HCT116 (cell line): ENCODE data around the gene CEMIP2.

ENCODE experiments used
- CBX3 ChIP-seq: IDR thresholded peaks from 2 replicates; pipeline ENCODE4 v1.6.1; 2012; ENCODE audit warnings: low read depth
- CEBPB ChIP-seq: IDR thresholded peaks from 2 replicates; pipeline ENCODE4 v1.6.1; 2012; ENCODE audit warnings: low read depth
- EGR1 ChIP-seq: IDR thresholded peaks from 2 replicates; pipeline ENCODE4 v1.6.1; 2012; ENCODE audit warnings: low read depth
- EZH2 ChIP-seq: fragments of 200-600 bp; sonication (generic); IDR thresholded peaks from 2 replicates; pipeline ENCODE4 v1.6.1; 2017; ENCODE audit warnings: antibody characterized with exemption, mixed run types
- EZH2phosphoT487 ChIP-seq: fragments of 200-600 bp; IDR thresholded peaks from 2 replicates; pipeline ENCODE4 v1.6.1; 2018; ENCODE audit warnings: antibody characterized with exemption, borderline replicate concordance
- JUND ChIP-seq: IDR thresholded peaks from 2 replicates; pipeline ENCODE4 v1.6.1; 2012
- POLR2A ChIP-seq: IDR thresholded peaks from 2 replicates; pipeline ENCODE4 v1.7.0; 2011; ENCODE audit warnings: borderline replicate concordance; ENCODE audit not compliant: insufficient read depth, insufficient read length; ENCODE audit errors: extremely low read depth
- POLR2AphosphoS5 ChIP-seq: IDR thresholded peaks from 2 replicates; pipeline ENCODE4 v1.6.1; 2011; ENCODE audit warnings: mild to moderate bottlenecking, low read depth, low read length, moderate library complexity
- RAD21 ChIP-seq: IDR thresholded peaks from 2 replicates; pipeline ENCODE4 v1.6.1; 2012; ENCODE audit warnings: low read depth, mild to moderate bottlenecking
- SIN3A ChIP-seq: IDR thresholded peaks from 2 replicates; pipeline ENCODE4 v1.6.1; 2012; ENCODE audit warnings: low read depth
- YY1 ChIP-seq: IDR thresholded peaks from 2 replicates; pipeline ENCODE4 v1.6.1; 2011; ENCODE audit warnings: low read length, low read depth, moderate library complexity, mild to moderate bottlenecking; ENCODE audit not compliant: insufficient replicate concordance; ENCODE audit errors: extremely low read depth
- TF ChIP-seq, protein P1 (sequence below): IDR thresholded peaks from 2 replicates; pipeline ENCODE4 v1.6.1; 2012; ENCODE audit warnings: low read depth
- TF ChIP-seq, protein P2 (sequence below), 3 experiments: fragments of 200-600 bp in 1 of 3; sonication (generic) in 1 of 3; IDR thresholded peaks in 2 of 3; conservative IDR thresholded peaks in 1 of 3; 2 replicates each; pipeline ENCODE4 v1.5.1; 2012 to 2017; ENCODE audit warnings: low read depth in 2 of 3, low read length in 2 of 3, antibody characterized with exemption in 1 of 3, borderline replicate concordance in 1 of 3, control low read depth in 1 of 3, mild to moderate bottlenecking in 1 of 3, mixed read lengths in 1 of 3, mixed run types in 1 of 3, moderate library complexity in 1 of 3; ENCODE audit not compliant: insufficient read depth in 1 of 3
- TF ChIP-seq, protein P3 (sequence below): IDR thresholded peaks from 2 replicates; pipeline ENCODE4 v1.6.1; 2012

DNA sequence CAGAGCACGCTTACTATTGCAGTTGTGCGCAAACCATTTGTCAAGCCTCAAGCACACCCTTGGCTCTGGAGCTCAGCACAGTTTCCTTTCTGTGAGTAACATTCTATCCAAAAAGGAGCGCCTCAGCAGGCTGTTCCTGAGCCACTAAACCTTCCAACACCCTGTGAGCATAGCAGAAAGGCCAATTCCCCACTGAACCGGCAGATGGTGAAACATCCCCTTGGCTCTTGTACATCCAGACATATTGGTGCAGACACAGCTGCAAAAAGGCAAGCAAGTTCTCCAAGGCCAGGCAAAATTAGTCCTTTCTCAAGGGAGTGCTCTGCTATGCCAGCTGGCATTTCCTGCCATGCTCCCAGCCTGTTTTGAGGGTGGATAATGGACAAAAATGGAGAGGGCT lies 44.1 kb upstream of the CEMIP2 start:
- no peak for TF ChIP-seq RAD21
- TF ChIP-seq, protein P1, sequence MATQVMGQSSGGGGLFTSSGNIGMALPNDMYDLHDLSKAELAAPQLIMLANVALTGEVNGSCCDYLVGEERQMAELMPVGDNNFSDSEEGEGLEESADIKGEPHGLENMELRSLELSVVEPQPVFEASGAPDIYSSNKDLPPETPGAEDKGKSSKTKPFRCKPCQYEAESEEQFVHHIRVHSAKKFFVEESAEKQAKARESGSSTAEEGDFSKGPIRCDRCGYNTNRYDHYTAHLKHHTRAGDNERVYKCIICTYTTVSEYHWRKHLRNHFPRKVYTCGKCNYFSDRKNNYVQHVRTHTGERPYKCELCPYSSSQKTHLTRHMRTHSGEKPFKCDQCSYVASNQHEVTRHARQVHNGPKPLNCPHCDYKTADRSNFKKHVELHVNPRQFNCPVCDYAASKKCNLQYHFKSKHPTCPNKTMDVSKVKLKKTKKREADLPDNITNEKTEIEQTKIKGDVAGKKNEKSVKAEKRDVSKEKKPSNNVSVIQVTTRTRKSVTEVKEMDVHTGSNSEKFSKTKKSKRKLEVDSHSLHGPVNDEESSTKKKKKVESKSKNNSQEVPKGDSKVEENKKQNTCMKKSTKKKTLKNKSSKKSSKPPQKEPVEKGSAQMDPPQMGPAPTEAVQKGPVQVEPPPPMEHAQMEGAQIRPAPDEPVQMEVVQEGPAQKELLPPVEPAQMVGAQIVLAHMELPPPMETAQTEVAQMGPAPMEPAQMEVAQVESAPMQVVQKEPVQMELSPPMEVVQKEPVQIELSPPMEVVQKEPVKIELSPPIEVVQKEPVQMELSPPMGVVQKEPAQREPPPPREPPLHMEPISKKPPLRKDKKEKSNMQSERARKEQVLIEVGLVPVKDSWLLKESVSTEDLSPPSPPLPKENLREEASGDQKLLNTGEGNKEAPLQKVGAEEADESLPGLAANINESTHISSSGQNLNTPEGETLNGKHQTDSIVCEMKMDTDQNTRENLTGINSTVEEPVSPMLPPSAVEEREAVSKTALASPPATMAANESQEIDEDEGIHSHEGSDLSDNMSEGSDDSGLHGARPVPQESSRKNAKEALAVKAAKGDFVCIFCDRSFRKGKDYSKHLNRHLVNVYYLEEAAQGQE = no peak
- TF ChIP-seq, protein P2, sequence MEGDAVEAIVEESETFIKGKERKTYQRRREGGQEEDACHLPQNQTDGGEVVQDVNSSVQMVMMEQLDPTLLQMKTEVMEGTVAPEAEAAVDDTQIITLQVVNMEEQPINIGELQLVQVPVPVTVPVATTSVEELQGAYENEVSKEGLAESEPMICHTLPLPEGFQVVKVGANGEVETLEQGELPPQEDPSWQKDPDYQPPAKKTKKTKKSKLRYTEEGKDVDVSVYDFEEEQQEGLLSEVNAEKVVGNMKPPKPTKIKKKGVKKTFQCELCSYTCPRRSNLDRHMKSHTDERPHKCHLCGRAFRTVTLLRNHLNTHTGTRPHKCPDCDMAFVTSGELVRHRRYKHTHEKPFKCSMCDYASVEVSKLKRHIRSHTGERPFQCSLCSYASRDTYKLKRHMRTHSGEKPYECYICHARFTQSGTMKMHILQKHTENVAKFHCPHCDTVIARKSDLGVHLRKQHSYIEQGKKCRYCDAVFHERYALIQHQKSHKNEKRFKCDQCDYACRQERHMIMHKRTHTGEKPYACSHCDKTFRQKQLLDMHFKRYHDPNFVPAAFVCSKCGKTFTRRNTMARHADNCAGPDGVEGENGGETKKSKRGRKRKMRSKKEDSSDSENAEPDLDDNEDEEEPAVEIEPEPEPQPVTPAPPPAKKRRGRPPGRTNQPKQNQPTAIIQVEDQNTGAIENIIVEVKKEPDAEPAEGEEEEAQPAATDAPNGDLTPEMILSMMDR (IDR thresholded peaks at IDR 0.05 in 2 of 3, conservative IDR thresholded peaks at IDR 0.05 in 1 of 3; ENCODE audit: borderline replicate concordance in 1 of 3, insufficient read depth in 1 of 3, low read depth in 2 of 3, low read length in 2 of 3) = no peak
- TF ChIP-seq, protein P3, sequence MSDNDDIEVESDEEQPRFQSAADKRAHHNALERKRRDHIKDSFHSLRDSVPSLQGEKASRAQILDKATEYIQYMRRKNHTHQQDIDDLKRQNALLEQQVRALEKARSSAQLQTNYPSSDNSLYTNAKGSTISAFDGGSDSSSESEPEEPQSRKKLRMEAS = no peak
- no peak for TF ChIP-seq CEBPB
- no peak for TF ChIP-seq EZH2
- TF ChIP-seq YY1 = no peak
- TF ChIP-seq POLR2A = no peak
- TF ChIP-seq EZH2phosphoT487 = no peak
- no peak for TF ChIP-seq SIN3A
- no peak for TF ChIP-seq JUND
- TF ChIP-seq CBX3 = no peak
- no peak for TF ChIP-seq POLR2AphosphoS5
- TF ChIP-seq EGR1 = no peak
